Measurements from ENCODE around the gene NEK3. TPM values are rescaled to one million over a fixed set of nuclear protein-coding genes. Genes with fewer than 3 reads are reported as not detected.
"Not testable (repeated sequence)": the region's sequence is repeated elsewhere in the genome, so short reads cannot be mapped to it uniquely, and the experiment has no call there.

Gene NEK3
- total and polyA plus RNA-seq, 12 donors, result 3.0 to 56.4 (median 9.7) TPM

DNA sequence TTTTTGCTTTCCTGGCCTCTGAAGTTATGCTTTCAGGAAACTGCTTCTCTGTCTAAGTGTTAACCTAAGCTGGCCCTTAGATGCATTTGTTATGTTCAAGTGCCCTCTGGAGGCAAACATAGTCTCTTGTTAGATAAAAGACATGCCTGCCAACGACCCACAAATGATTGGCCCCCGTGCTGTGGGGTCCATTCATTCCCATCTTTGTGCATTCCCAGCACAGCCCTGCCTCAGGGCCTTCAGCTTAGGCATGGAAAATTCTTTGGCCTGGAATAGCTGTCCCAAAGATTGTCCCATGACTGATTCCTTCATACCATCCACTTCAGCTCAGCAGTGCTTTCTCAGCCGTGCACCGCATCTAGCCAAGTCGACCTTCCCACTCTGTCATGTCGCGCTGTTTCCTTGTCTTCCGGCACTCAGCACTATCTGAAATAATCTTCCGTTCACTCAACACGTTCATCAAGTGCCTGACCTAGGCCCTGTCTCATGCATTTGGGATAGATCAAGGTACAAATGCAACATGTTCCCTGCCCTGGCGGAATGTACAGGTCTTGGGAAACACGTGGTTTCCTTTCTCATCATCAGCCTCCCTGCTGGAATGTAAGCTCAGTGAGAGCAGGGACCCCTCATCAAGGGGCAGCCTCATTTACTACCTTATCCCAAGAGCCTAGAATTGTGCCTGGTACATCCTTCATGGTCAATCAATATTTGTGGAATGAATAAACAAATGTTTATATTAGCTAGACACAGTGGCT lies 42.2 kb upstream of the NEK3 start:
- H3K4me3 ChIP-seq; H3K9me3 ChIP-seq (replicated peaks in 1 of 3); H3K27me3 ChIP-seq; H3K27ac ChIP-seq; H3K36me3 ChIP-seq (replicated peaks in 1 of 2); intact Hi-C loops (cut with DNase I); H3K4me1 ChIP-seq (replicated peaks in 1 of 2): not testable (repeated sequence)
- TF ChIP-seq, protein P1, sequence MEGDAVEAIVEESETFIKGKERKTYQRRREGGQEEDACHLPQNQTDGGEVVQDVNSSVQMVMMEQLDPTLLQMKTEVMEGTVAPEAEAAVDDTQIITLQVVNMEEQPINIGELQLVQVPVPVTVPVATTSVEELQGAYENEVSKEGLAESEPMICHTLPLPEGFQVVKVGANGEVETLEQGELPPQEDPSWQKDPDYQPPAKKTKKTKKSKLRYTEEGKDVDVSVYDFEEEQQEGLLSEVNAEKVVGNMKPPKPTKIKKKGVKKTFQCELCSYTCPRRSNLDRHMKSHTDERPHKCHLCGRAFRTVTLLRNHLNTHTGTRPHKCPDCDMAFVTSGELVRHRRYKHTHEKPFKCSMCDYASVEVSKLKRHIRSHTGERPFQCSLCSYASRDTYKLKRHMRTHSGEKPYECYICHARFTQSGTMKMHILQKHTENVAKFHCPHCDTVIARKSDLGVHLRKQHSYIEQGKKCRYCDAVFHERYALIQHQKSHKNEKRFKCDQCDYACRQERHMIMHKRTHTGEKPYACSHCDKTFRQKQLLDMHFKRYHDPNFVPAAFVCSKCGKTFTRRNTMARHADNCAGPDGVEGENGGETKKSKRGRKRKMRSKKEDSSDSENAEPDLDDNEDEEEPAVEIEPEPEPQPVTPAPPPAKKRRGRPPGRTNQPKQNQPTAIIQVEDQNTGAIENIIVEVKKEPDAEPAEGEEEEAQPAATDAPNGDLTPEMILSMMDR (IDR thresholded peaks at IDR 0.05), result peak; percentile 9 to 49 (median 37)
- peak in 2 of 7 donors; percentile 27 to 36 for DNase-seq
- WGBS, 4 donors, result 35 to 46% (median 39%) methylated on average over 12 of the region's 12 CpGs

DNA sequence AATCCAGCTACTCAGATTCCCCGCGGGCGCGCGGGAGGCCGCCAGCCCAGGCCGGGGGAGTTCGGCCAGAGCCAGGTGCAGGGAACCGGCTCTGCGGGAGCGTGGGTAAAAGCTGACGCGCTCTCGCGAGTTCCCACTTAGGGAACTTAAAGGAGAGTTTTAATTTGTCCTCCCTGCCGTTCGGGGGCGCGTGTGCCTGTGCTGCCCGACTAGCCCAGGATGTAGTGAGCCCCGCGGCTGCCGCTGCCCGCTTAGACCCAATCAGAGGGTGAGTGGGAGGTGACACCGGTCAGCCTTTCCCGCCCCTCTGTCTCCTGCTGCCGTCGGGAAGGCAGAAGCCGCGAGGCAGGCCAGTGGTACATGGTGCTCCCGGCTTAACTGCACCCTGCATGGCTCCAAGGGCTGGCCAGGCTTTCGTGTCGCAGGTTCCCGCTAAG lies 36.0 kb upstream of the NEK3 start:
- Histone ChIP-seq H3K4me1 (replicated peaks in 1 of 2) (peaks cover 4 to 11% of the 10 kb centered on the region in 2 donors), H3K9me3 (replicated peaks in 1 of 3) (no peaks in the 10 kb centered on the region), H3K27me3 (no peaks in the 10 kb centered on the region), H3K4me3 (peak overlapping the region in 3 of 4 donors; percentile 66 to 78 (median 67)), H3K27ac (peak overlapping the region in 3 of 5 donors; percentile 55 to 89 (median 86)), H3K36me3 (replicated peaks in 1 of 2) (no peaks in the 10 kb centered on the region)
- TF ChIP-seq POLR2A (IDR thresholded peaks at IDR 0.05), result peak in 1 of 2 donors; percentile 63
- TF ChIP-seq, protein P1 (IDR thresholded peaks at IDR 0.05), result peak in 1 of 6 experiments; percentile 12
- DNase-seq, result peak; percentile 74 to 92 (median 90)
- intact Hi-C loops (cut with DNase I), result no loop called here
- WGBS, 4 donors, result 1 to 12% (median 5%) methylated on average over 19 to 34 of the region's 34 CpGs; no CpG with 5 or more reads in 1 of the 4 donors

DNA sequence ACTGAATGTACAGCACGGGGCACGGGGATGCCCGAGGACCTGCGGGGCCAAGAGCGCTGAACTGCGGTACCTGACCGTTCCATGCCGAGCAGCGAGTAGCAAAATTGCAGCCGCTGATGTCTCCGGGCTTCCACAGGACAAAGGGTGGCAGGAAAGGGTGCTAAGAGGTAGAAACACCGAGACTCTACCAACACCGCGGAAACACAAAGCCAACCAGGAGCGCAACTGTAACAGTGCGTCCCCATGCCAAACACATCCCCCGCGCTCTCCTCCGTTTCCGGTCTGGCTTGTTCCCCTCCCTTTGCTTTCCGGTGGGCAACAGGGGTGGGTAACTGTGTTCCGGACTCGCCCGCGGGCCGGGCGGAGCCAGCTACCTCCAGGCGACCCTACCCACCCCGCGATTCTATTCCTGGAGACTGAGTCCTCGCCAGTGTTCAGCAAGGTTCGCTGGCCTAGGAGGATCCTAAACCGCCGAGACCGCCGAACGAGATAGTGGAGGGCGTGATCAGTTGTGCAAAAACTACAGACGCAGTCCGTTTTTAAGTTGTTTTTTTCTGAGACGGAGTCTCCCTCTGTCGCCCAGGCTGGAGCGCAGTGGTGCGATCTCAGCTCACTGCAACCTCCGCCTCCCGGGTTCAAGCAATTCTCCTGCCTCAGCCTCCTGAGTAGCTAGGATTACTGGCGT lies 34.9 kb upstream of the NEK3 start:
- Histone ChIP-seq H3K4me1 (replicated peaks in 1 of 2) (peaks cover 4 to 11% of the 10 kb centered on the region in 2 donors), H3K9me3 (replicated peaks in 1 of 3) (no peaks in the 10 kb centered on the region), H3K27ac (peak overlapping the region; percentile 47 to 89 (median 67)), H3K27me3 (no peaks in the 10 kb centered on the region), H3K36me3 (replicated peaks in 1 of 2) (no peaks in the 10 kb centered on the region), H3K4me3 (peak overlapping the region; percentile 65 to 78 (median 66))
- TF ChIP-seq POLR2A (IDR thresholded peaks at IDR 0.05), result peak; percentile 53 to 70
- TF ChIP-seq, protein P1 (IDR thresholded peaks at IDR 0.05), result no peak
- intact Hi-C loops (cut with DNase I), result no loop called here
- peak; percentile 85 to 92 (median 86) for DNase-seq
- WGBS, 4 donors, result 0 to 1% (median 1%) methylated on average over 29 to 47 of the region's 47 CpGs

DNA sequence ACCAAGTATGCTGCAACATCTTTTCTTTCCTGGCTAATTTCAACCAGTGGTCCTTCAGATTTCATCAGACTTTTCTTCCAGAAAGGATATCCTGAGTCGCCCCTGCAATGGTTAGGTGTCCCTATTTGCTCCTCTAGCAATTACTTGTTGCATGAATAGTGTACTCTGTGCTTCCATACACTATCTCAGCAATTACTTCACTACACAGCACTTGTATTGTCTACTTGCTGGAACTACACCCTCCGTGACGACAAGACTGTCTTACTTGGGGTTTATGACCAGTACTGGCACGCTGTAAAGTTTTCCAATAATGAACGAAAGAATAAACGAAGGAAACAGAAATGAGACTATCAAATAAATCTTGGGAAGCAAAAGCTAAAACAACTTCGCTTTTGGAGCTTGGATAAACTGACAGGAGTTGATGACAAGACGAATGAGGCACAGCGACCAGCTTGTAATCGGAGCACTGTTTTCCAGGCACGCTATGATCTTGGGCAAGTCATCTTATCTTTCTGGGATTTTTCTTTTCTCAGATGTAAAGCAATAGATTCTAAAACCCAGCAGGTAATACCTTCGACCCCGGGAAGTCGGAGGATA lies 34.3 kb upstream of the NEK3 start:
- WGBS, 4 donors, result 1 to 4% (median 1%) methylated on average over 11 to 14 of the region's 14 CpGs
- DNase-seq, result peak in 1 of 7 donors; percentile 5
- H3K36me3 ChIP-seq (replicated peaks in 1 of 2); H3K27me3 ChIP-seq; H3K9me3 ChIP-seq (replicated peaks in 1 of 3); intact Hi-C loops (cut with DNase I): not testable (repeated sequence)
- H3K4me1 ChIP-seq (replicated peaks in 1 of 2), result peaks cover 4 to 11% of the 10 kb centered on the region in 2 donors
- peak overlapping the region; percentile 65 to 78 (median 66) for H3K4me3 ChIP-seq
- peak overlapping the region; percentile 47 to 89 (median 67) for H3K27ac ChIP-seq

DNA sequence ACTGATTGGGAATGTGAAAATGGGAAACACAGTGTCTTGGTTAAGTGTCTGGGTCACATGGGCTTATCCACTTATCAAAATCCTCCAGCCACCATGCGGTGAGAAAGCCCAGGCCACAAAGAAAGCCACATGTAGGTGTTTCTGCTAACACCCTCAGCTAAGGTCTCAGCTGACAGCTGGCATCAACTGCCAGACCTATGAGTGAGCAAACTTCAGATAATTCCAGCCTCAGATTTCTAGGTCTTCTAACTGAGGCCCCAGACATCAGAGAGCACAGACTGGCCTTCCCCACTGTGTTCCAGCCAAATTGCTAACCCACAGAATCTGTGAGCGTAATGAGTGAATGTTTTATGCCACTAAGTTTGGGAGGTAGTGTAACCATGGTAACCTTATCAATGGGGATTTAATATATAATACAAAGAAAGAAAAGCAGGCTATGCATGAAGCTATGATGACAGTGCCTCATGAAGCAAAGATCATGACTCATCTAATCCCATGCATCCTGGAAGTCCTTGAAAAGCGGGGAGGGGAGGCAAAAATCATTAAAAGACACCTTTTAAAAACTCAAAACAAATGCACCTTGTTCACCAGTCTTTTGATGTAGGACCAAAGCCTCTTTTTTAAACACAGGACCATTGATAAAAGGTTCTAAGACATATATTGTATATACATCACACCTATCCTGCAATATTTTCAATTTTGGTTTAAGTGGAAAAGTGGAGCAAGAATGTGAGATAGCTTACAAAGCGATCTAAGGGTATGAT lies 28.2 kb upstream of the NEK3 start:
- peak overlapping the region in 1 of 5 donors; percentile 52 for H3K27ac ChIP-seq
- H3K27me3 ChIP-seq; H3K4me3 ChIP-seq; H3K4me1 ChIP-seq (replicated peaks in 1 of 2); H3K9me3 ChIP-seq (replicated peaks in 1 of 3); DNase-seq; intact Hi-C loops (cut with DNase I): not testable (repeated sequence)
- WGBS, 4 donors, result 65 to 72% (median 67%) methylated on average over 4 of the region's 4 CpGs
- H3K36me3 ChIP-seq (replicated peaks in 1 of 2), result peaks cover 0 to 23% of the 10 kb centered on the region in 2 donors

Measured in adrenal gland (tissue), 12 donors.